Transverse colon (tissue), 4 donors: ENCODE measurements around the gene POU3F2. TPM values are rescaled to one million over a fixed set of nuclear protein-coding genes. Genes with fewer than 3 reads are reported as not detected.

ENCODE experiments used
- DNase-seq: peaks from one replicate; pipeline ENCODE4 v3.0.0-alpha.2; 2019
- H3K27ac ChIP-seq, 4 donors: fragments of 200-600 bp; sonication (generic); 2 replicates each; pipeline ENCODE4 v1.5.1; 2016 to 2018; ENCODE audit warnings: inconsistent platforms in 4 of 4
- H3K27me3 ChIP-seq: fragments of 200-600 bp; sonication (generic); 2 replicates; pipeline ENCODE4 v1.5.1; 2017; ENCODE audit warnings: inconsistent platforms
- H3K36me3 ChIP-seq, 4 donors: fragments of 200-600 bp; sonication (generic); 2 replicates each; pipeline ENCODE4 v1.5.1; 2017 to 2019; ENCODE audit warnings: inconsistent platforms in 4 of 4
- H3K4me1 ChIP-seq, 4 donors: fragments of 200-600 bp; sonication (generic); 2 replicates each; pipeline ENCODE4 v1.5.1; 2017 to 2020; ENCODE audit warnings: inconsistent platforms in 4 of 4
- H3K4me3 ChIP-seq, 4 donors: fragments of 200-600 bp; sonication (generic); 1 replicate in 1 of 4; 2 replicates in 3 of 4; pipeline versions ENCODE4 v1.5.1 to v1.6.1; 2017 to 2019; ENCODE audit warnings: inconsistent platforms in 4 of 4
- H3K9me3 ChIP-seq, 2 donors: fragments of 200-600 bp; sonication (generic); 2 replicates each; pipeline ENCODE4 v1.5.1; 2017 to 2019; ENCODE audit warnings: inconsistent platforms in 2 of 2
- EP300 ChIP-seq: sonication (generic); formaldehyde crosslinking; IDR thresholded peaks from one replicate; pipeline ENCODE4 v1.6.1; 2017; ENCODE audit warnings: antibody characterized with exemption, low read depth
- POLR2A ChIP-seq: fragments of 450-650 bp; IDR thresholded peaks from one replicate; pipeline ENCODE4 v1.6.1; 2016; ENCODE audit warnings: antibody characterized with exemption, mild to moderate bottlenecking, moderate library complexity
- POLR2AphosphoS5 ChIP-seq, 3 donors: sonication (generic); formaldehyde crosslinking; IDR thresholded peaks; one replicate each; pipeline ENCODE4 v1.6.1; 2016; ENCODE audit warnings: antibody characterized with exemption in 3 of 3
- WGBS, 2 donors: methylation state at CpG; one replicate each; pipeline ENCODE4 v1.1.5; 2018; ENCODE audit warnings: low coverage in 1 of 2; 5-methylcytosine and 5-hydroxymethylcytosine counted together
- in situ Hi-C, 4 donors: fragments of 200-750 bp; cut with MboI; loops; one replicate each; pipeline versions ENCODE4 v1.15.0 to v1.15.1; 2017; ENCODE audit warnings: low sequenced_read_pairs in 3 of 4, low pct_ligation_motif_present in 1 of 4, low pct_unique_long_range_greater_than_20kb in 1 of 4
- intact Hi-C: fragments of 100-400 bp; cut with DNase I; formaldehyde crosslinking; loops from one replicate; pipeline ENCODE4 v1.15.1; 2023; ENCODE audit warnings: low total_unique reads
- total RNA-seq, 4 donors: library from RNA; depleted of rRNA; stranded (reverse); fragments of >200 nt; gene quantifications; one replicate each; pipeline ENCODE4 v1.1.0, GENCODE V29; 2016
- TF ChIP-seq, protein P1 (sequence below), 5 experiments: fragments of 200-600 bp in 3 of 5; fragments of 450-650 bp in 2 of 5; sonication (generic) in 3 of 5; IDR thresholded peaks; 1 replicate in 2 of 5; 2 replicates in 3 of 5; pipeline ENCODE4 v1.5.1; 2016 to 2017; ENCODE audit warnings: antibody characterized with exemption in 5 of 5, inconsistent platforms in 3 of 5, mild to moderate bottlenecking in 2 of 5, moderate library complexity in 1 of 5

The POU3F2 gene
- total RNA-seq, 4 donors from 2014 or later: not detected

DNA sequence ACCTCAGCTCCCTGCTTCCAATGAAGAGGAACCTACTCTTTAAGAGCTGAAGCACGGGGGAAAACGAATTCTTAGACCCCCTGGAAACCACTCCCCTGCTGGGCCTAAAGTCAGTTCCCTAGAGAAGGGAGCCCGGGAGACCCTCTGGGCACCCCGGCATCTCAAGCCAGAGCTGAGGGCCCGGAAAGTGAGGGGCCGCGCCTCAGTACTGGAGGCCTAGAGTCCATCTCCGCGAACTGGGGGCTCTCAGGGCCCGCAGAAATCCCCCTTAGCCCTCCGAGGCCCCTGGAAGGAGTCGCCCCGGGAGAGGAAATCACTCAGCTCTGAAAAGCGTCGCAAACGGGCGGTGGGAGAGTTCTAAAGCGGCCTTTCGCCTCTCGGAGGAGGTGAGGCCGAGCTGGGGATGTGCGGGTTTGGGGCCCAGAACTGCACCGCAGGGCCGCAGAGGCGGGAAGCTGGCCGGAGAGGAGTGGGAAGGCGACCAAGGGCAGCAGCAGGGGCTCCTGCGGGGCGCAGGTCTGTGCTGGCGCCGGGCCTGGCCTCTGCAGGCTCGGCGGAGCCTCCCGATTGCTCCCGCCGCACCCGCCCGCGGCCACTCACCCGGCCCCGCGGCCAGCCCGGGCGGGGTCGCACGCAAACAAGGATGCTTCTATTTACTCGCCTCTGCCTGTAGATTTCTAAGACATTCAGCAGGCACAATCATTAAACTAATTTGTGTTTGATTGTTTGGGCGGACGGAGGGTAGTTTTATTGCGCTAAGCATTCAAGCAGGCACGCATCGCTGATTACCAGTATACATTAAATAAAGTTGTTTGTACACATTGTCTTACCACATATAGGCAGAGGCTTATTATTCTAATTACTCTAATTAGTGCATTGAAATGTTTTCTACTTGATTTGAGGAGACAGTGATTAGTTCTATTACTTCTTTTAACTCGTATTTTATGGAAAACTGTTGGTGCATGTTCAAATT lies 9.2 kb downstream of the POU3F2 start:
- H3K27me3 ChIP-seq: peaks cover 100% of the 10 kb centered on the region
- TF ChIP-seq, protein P1, sequence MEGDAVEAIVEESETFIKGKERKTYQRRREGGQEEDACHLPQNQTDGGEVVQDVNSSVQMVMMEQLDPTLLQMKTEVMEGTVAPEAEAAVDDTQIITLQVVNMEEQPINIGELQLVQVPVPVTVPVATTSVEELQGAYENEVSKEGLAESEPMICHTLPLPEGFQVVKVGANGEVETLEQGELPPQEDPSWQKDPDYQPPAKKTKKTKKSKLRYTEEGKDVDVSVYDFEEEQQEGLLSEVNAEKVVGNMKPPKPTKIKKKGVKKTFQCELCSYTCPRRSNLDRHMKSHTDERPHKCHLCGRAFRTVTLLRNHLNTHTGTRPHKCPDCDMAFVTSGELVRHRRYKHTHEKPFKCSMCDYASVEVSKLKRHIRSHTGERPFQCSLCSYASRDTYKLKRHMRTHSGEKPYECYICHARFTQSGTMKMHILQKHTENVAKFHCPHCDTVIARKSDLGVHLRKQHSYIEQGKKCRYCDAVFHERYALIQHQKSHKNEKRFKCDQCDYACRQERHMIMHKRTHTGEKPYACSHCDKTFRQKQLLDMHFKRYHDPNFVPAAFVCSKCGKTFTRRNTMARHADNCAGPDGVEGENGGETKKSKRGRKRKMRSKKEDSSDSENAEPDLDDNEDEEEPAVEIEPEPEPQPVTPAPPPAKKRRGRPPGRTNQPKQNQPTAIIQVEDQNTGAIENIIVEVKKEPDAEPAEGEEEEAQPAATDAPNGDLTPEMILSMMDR (IDR thresholded peaks at IDR 0.05): no peak
- TF ChIP-seq POLR2A (no peak), POLR2AphosphoS5 (IDR thresholded peaks at IDR 0.05) (no peak), EP300 (no peak)
- intact Hi-C loops: loop anchor here (10.0 kb wide), 1 partner anchor 1349 kb away; no protein-coding TSS in a partner anchor
- no peak for DNase-seq
- H3K4me1 ChIP-seq: peaks cover 5 to 37% (median 21%) of the 10 kb centered on the region in 4 donors
- in situ Hi-C loops: no loop called here
- no peak overlapping the region for H3K27ac ChIP-seq
- no peaks in the 10 kb centered on the region for H3K36me3 ChIP-seq
- no peaks in the 10 kb centered on the region for H3K9me3 ChIP-seq
- WGBS, 2 donors: 13 to 15% methylated on average over 4 to 45 of the region's 53 CpGs
- no peak overlapping the region for H3K4me3 ChIP-seq

DNA sequence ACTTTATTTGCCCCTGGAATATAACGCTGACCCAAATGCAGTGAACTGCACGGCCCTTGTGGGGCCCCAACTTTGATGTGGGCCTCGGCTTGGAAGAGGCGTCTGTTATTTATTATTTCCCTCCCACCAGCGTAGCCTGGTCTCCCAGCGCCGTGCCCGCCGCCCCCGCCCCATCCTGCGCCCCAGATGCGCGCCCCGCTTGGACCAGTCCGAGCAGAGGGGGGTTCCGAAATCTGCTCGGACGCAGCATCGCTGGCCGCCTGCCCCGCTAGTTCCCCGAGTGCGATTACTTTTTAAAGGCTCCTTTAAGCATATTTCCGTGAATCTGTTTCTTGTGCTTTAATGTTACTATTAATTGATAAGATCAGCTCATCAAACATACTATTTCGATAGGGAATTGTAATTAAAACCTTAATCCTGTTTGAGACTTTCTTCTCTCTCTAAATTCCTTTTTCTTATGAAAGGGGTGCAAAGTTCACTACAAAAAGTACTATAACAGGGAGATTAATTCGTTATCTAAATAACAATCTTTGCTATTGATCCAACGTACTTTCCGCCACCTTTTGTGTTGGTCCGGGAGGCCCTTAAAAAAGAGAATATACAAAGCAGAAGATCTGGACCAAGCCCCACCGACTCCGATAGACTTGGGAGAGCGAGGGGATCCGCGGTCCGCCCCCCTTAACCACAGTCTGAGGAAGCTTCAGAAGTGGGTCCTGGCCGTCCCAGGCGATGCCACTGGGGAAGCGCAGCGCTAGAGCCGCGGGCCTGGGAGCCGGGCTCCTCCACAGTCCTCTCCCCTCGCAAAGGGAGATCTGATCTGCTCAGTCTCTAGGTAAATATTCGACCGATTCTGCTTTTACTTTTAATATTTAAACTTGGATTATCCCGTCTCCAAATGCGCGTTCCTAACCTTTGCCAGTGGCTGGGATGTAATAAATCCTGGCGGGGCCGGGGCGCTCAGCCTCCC lies 10.2 kb downstream of the POU3F2 start:
- in situ Hi-C loops: no loop called here
- Histone ChIP-seq H3K4me1 (peaks cover 5 to 37% (median 21%) of the 10 kb centered on the region in 4 donors), H3K4me3 (peak overlapping the region in 2 of 4 donors; percentile 1 to 35), H3K9me3 (no peaks in the 10 kb centered on the region), H3K27ac (no peak overlapping the region), H3K36me3 (no peaks in the 10 kb centered on the region), H3K27me3 (peaks cover 100% of the 10 kb centered on the region)
- TF ChIP-seq POLR2AphosphoS5 (IDR thresholded peaks at IDR 0.05): no peak
- no peak for TF ChIP-seq EP300
- no peak for TF ChIP-seq POLR2A
- TF ChIP-seq, protein P1 (IDR thresholded peaks at IDR 0.05): no peak
- intact Hi-C loops: loop anchor here (10.0 kb wide), 1 partner anchor 1350 kb away; no protein-coding TSS in a partner anchor
- no peak for DNase-seq
- WGBS, 2 donors: 9 to 12% methylated on average over 8 to 49 of the region's 51 CpGs

DNA sequence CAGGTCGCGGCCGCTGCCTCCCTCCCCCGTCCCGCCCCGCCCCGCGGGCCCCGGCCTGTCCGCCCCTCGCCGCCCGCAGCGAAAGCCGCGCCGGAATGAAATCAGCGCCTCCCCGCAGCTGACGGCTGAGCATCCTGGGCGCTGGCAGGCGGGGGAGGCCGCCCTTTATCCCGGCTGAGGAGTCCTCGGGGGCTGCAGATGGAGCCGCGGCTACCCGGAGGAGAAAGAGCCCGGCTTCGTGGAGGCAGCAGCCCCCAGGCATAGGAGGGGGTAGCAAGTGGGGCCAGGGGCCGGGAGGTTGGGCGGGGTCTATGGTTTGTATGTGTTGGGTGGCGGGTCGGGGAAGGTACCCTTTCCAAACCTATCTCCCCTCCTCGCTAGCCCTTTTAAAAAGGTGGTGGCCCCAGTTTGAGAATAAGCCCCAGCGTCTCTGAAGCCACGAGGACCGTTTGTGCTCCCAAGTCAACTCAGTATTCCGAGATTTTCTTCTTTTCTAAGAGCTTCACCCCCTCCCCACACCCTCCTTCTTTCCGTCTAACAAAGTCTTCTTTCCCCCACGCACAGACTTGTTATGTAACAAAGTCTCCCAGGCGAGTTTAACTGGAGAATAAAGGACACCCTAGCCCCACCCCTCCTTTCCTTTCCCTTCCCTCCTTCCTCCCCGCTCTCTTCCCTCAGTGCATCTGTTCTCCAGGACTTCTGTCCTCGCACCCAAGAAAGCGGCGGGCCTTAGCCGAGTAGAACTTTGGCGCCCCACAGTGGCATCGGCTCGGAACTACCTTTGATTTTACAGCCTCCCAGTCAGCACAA lies 11.0 kb downstream of the POU3F2 start:
- H3K9me3 ChIP-seq: no peaks in the 10 kb centered on the region
- H3K27me3 ChIP-seq: peaks cover 100% of the 10 kb centered on the region
- no peak overlapping the region for H3K27ac ChIP-seq
- in situ Hi-C loops: no loop called here
- H3K4me1 ChIP-seq: peaks cover 5 to 37% (median 21%) of the 10 kb centered on the region in 4 donors
- H3K4me3 ChIP-seq: peak overlapping the region in 2 of 4 donors; percentile 1 to 35
- intact Hi-C loops: loop anchor here (10.0 kb wide), 1 partner anchor 1351 kb away; no protein-coding TSS in a partner anchor
- H3K36me3 ChIP-seq: no peaks in the 10 kb centered on the region
- TF ChIP-seq, protein P1 (IDR thresholded peaks at IDR 0.05): peak; percentile 77 to 82 (median 79)
- TF ChIP-seq POLR2AphosphoS5 (IDR thresholded peaks at IDR 0.05): no peak
- peak; percentile 70 for DNase-seq
- WGBS, 2 donors: 1% methylated on average over 16 to 50 of the region's 50 CpGs
